Retinal pigment epithelial cell (primary cell): Measurements from ENCODE around the gene SULT2B1.
"Not testable (repeated sequence)": the region's sequence is repeated elsewhere in the genome, so short reads cannot be mapped to it uniquely, and the experiment has no call there.

Source experiments
- DNase-seq: peaks from one replicate; pipeline ENCODE4 v3.0.0-alpha.2; 2010; ENCODE audit warnings: low read depth
- H3K4me3 ChIP-seq: 2 replicates; pipeline ENCODE4 v1.5.1; 2011; ENCODE audit warnings: mild to moderate bottlenecking, low read length, control low read depth, moderate library complexity
- TF ChIP-seq, protein P1 (sequence below): conservative IDR thresholded peaks from 2 replicates; pipeline ENCODE4 v1.5.1; 2011; ENCODE audit warnings: low read depth, low read length, control low read depth, inconsistent platforms

The SULT2B1 gene

DNA sequence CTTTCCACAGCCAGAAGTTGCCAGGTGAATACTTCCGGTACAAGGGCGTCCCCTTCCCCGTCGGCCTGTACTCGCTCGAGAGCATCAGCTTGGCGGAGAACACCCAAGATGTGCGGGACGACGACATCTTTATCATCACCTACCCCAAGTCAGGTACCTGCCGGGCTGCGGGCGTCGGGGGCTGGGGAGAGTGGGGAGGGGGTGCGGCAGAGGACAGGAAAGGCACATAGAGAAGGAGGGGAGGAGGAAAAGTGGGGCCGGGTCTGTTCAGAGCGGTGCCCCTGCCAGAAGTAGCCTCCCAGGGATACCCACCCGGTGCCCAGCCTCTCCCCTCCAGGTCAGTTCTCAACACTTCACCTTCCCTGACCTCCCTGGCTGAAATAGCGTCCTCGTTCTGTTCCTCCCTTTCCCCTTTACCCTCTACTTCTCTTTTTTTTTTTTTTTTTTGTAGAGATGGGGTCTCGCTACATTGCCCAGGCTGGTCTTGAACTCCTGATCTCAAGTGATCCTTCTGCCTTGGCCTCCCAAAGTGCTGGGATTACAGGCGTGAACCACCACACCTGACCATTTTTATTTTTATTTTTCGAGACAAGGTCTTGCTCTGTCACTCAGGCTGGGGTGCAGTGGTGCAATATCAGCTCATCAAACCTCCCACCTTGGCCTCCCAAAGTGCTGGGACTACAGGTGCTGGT lies 24.1 kb downstream of the SULT2B1 start:
- no peak for DNase-seq
- H3K4me3 ChIP-seq = no peak overlapping the region
- TF ChIP-seq, protein P1, sequence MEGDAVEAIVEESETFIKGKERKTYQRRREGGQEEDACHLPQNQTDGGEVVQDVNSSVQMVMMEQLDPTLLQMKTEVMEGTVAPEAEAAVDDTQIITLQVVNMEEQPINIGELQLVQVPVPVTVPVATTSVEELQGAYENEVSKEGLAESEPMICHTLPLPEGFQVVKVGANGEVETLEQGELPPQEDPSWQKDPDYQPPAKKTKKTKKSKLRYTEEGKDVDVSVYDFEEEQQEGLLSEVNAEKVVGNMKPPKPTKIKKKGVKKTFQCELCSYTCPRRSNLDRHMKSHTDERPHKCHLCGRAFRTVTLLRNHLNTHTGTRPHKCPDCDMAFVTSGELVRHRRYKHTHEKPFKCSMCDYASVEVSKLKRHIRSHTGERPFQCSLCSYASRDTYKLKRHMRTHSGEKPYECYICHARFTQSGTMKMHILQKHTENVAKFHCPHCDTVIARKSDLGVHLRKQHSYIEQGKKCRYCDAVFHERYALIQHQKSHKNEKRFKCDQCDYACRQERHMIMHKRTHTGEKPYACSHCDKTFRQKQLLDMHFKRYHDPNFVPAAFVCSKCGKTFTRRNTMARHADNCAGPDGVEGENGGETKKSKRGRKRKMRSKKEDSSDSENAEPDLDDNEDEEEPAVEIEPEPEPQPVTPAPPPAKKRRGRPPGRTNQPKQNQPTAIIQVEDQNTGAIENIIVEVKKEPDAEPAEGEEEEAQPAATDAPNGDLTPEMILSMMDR = no peak

GRCh38 chr19:48577908-48578307 lies 25.9 kb downstream of the SULT2B1 start:
- H3K4me3 ChIP-seq, DNase-seq: not testable (repeated sequence)

DNA sequence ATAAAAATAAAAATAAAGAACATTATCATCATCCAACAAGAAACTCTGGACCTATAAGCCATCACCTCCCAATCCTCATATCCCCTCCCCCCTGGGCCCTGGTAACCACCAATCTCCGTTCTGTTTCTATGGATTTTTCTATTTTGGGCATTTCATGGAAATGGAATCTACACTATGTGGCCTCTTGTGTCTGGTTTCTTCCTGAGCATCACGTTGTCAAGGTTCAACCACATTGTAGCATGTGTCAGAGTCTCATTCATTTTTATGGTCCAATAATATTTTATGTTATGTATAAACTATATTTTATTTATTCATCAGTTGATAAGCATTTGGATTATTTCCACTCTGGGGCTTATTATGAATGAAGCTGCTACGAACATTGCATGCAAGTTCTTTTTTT lies 26.9 kb downstream of the SULT2B1 start:
- DNase-seq = no peak
- H3K4me3 ChIP-seq = no peak overlapping the region
- TF ChIP-seq, protein P1 = no peak

GRCh38 chr19:48582168-48582567 lies 30.2 kb downstream of the SULT2B1 start:
- no peak for DNase-seq
- TF ChIP-seq, protein P1 = no peak
- H3K4me3 ChIP-seq = no peak overlapping the region

DNA sequence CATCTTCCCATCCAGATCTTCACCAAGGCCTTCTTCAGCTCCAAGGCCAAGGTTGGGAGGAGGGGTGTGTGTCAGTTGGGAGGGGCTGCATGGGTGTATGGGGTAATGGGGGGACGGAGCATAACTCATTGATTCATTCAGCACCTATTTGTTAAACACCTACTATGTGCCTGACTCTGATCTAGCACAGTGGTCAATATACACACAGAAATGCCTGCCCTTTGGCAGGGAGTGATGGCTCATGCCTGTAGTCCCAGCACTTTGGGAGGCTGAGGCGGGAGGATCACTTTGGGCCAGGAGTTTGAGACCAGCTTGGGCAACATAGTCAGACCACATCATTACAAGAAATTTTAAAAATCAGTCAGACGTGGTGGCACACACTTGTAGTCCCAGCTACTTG lies 35.4 kb downstream of the SULT2B1 start:
- TF ChIP-seq, protein P1 = no peak
- no peak overlapping the region for H3K4me3 ChIP-seq

GRCh38 chr19:48588670-48589401 lies 36.9 kb downstream of the SULT2B1 start:
- H3K4me3 ChIP-seq = peak overlapping the region; percentile 45
- TF ChIP-seq, protein P1 = peak; percentile 88
- peak; percentile 28 for DNase-seq

More for the DNA sequence above, 35.4 kb downstream of the SULT2B1 start:
- DNase-seq = no peak

- H3K4me3 ChIP-seq = no peak overlapping the region
- TF ChIP-seq, protein P1 = no peak
- DNase-seq = no peak
Observed at GRCh38 chr19:48591021-48591420, 39.0 kb downstream of the SULT2B1 start.
